Spinal cord (tissue), 10 donors: ENCODE measurements around the gene SMARCB1. TPM values are rescaled to one million over a fixed set of nuclear protein-coding genes. Genes with fewer than 3 reads are reported as not detected.
"Not testable (repeated sequence)": the region's sequence is repeated elsewhere in the genome, so short reads cannot be mapped to it uniquely, and the experiment has no call there.

Experiments
- DNase-seq, 6 donors: peaks; one replicate each; pipeline versions ENCODE4 v3.0.0 to v3.0.0-alpha.2; 2013 to 2015; ENCODE audit warnings: low spot score in 6 of 6, low read depth in 4 of 6
- H3K27ac ChIP-seq: one replicate; pipeline ENCODE4 v1.5.1; 2013; ENCODE audit warnings: low read depth, low read length, control low read depth
- H3K27me3 ChIP-seq: one replicate; pipeline ENCODE4 v1.6.1; 2013; ENCODE audit warnings: low read length; ENCODE audit not compliant: control insufficient read depth, insufficient read depth
- H3K36me3 ChIP-seq: one replicate; pipeline ENCODE4 v1.6.1; 2013; ENCODE audit warnings: low read length; ENCODE audit not compliant: control insufficient read depth, insufficient read depth
- H3K4me1 ChIP-seq: one replicate; pipeline ENCODE4 v1.6.1; 2013; ENCODE audit warnings: low read length; ENCODE audit not compliant: control insufficient read depth, insufficient read depth
- H3K4me3 ChIP-seq: one replicate; pipeline ENCODE4 v1.5.1; 2013; ENCODE audit warnings: low read depth, low read length, control low read depth
- H3K9me3 ChIP-seq: one replicate; pipeline ENCODE4 v1.6.1; 2013; ENCODE audit warnings: low read length; ENCODE audit not compliant: control insufficient read depth, insufficient read depth
- WGBS: methylation state at CpG from one replicate; pipeline ENCODE4 v1.1.5; 2013; ENCODE audit warnings: missing lambda C conversion rate; ENCODE audit not compliant: insufficient coverage; 5-methylcytosine and 5-hydroxymethylcytosine counted together
- polyA plus RNA-seq, 2 donors: library from polyadenylated mRNA; unstranded; fragments of 120-200 nt; gene quantifications; one replicate each; pipeline ENCODE4 v1.2.1, GENCODE V29; 2013; ENCODE audit not compliant: insufficient read length in 2 of 2
- total RNA-seq, 2 donors: library from RNA; depleted of rRNA in 1 of 2; stranded (reverse); fragments of 120-200 nt in 1 of 2; fragments of >200 nt in 1 of 2; gene quantifications; one replicate each; pipeline versions ENCODE4 v1.2.3 to v1.2.4, GENCODE V29; 2013 to 2014
- donor health status: healthy.

Gene SMARCB1
- total and polyA plus RNA-seq, 4 donors, result 29.5 to 186 (median 132) TPM

DNA sequence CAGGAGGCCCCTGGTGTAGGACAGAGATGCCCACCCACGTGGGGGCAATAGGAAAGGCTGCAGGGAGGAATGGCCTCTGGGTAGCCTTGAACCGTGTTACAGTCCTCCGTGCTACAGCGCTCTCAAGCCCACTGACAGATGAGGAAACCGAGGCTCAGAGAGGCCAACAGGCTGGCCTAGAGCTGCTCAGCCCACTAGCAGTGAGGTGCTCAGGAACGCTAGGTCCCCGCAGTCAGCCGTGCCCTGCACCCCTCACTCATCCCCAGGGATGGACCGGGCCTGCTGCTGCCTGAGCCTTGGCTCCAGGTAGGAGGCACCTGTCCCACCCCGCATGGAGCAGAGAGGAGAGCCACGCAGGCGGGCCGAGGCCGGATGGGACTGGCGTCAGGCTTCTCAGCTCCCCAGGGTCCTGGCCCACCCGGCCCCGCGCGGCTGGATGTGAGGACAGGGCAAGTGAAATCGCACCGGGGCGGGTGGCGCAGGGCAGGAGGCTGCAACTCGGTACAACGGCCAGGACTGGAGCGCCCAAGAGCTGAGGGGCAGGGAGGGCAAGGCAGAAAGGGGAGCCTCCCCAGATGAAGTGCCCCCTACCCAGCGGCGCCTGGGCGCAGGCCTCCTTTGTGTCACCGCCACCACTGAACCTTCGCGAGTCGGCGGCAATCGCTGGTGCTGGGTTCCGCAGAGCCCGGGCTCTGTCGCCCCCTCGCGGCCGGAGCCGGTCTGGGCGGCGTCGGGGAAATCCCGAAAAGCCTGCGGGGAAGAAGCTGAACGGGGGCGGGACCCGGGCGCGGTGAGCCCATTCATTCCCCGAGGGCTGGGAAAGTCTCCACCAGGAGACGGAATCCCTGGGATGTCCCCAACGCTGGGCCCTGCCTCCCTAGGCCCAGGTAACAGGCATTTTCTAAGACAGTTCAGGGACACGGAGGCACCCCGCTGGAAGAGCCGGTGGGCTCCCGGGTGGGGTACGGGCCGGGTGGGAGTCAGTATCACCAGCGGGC is 62.5 kb downstream of the SMARCB1 start:
- DNase-seq, result peak in 5 of 6 donors; percentile 43 to 90 (median 60)
- WGBS, result 24% methylated on average over 51 of the region's 62 CpGs
- no peak overlapping the region for H3K27ac ChIP-seq

DNA sequence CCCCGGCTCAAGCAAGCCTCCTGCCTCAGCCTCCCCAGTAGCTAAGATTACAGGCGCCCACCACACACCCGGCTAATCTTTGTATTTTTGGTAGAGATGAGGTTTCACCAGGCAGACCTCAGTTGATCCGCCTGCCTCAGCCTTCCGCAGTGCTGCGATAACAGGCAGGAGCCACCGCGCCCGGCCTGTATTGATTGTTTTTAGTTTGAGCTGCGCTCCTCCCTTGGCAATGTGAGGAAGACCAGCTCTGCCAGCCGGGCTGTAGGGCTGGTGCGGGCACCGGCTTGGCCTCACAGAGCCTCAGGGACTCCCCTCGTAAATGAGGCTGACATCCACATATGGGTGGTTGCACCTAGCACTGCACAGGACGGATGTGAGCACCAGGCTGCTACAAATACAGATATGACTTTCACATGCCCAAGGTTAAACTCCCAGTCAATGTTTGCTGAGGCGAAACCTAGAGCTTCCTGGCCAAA is 63.4 kb downstream of the SMARCB1 start:
- 87% methylated on average over 11 of the region's 16 CpGs for WGBS
- H3K27me3 ChIP-seq, result no peaks in the 10 kb centered on the region
- H3K4me1 ChIP-seq, result peaks cover 38% of the 10 kb centered on the region
- no peaks in the 10 kb centered on the region for H3K9me3 ChIP-seq
- DNase-seq, result no peak
- H3K4me3 ChIP-seq, result no peak overlapping the region
- no peak overlapping the region for H3K27ac ChIP-seq
- no peaks in the 10 kb centered on the region for H3K36me3 ChIP-seq

More for the DNA sequence above, 62.5 kb downstream of the SMARCB1 start:
- no peaks in the 10 kb centered on the region for H3K27me3 ChIP-seq
- no peaks in the 10 kb centered on the region for H3K36me3 ChIP-seq
- H3K9me3 ChIP-seq, result no peaks in the 10 kb centered on the region
- peaks cover 45% of the 10 kb centered on the region for H3K4me1 ChIP-seq
- H3K4me3 ChIP-seq, result peak overlapping the region; percentile 18

DNA sequence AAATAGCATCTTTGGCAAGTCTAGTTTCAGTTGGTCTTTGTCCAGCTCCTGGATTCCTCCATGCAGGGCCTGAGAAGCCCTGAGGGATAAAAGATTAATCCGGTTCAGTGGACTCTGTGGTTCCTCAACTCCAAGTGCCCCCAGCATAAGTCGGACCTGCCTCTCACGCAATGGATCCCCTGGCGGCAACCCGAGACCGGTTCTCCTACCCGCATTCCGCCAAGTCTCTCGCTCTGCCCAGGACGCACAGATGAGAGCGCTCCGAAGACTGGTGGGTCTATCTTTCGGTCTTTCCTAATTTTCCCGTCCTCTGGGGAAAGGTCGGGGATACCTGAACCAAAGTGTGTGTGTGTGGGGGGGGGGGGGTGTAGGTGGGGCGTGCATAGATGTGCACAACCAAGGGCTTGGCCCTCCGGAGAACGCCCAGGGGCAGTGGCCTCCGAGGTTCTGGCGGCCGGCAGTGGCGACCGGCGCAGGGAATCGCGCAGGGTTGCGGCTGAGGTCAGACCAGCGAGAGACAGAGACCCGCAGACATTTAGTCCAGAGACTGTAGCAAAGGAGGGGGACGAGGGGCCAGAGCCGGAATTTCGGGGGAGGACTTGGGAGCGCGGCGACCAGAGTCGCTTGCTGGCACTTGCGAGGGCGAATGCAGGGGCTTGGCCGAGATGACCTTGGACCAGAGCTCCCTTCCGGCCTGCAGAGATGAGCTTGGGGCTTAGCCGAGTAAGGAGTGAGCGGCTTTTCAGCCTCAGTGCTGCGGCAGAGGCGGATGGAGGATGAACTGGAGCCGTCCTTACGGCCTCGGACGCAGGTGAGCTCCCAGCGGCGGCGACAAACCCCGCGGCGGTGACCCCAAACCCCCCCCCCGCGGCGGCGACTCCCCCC is 70.2 kb downstream of the SMARCB1 start:
- WGBS, result under 1% methylated on average over 50 of the region's 58 CpGs

DNA sequence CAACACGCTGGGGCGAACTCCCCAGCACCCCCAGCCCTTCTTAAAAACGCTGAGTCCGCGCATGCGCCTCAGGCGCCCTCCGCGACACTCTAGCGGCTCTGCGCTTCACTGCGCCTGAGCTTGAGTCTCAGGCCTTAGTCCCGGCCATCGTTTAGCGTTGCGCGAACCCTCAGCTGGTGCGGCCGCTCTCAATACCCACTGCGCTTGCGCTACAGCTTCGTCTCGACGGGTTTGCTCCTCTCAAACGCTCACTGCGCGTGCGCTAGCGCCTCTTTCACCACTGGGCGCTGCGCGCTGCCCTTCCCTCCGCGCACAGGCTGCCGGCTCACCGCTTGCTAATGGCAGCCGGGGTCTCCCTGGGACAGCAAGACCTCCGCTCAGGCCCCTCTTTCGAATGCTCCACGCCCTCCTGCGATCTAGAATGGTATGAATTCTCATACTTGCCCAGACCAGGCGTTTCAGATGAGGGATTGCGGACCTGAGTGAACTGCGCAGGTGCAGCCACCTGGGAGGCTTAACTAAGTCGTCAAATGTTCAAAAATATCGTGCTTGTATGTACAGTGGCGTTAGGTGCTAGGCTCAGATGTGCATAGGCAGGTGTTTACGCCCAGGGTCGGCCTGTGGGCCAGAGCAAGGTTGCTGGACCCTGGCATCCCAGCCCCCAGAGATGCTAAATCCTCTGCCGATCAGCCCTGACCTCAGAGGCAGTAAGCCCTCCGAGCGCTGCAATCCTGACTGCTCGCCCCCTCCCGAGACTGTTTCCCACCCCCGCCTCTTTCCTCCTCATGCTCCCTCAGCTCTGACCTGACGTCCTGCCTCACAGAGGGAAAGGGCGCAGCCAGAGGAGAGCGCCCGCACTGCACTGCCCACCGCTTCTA is 71.1 kb downstream of the SMARCB1 start, which contains the start of gene SLC2A11:
SLC2A11 (plus strand) TSS at position 270 of the 878 bp plus-strand sequence; CDS start at position 395, 125 bp downstream.
- H3K4me1 ChIP-seq, result peaks cover 22% of the 10 kb centered on the region
- no peaks in the 10 kb centered on the region for H3K27me3 ChIP-seq
- H3K27ac ChIP-seq, result peak within 1 kb of the TSS; percentile 95
- peaks cover 3% of the 10 kb centered on the region for H3K36me3 ChIP-seq
- peak; percentile 94 to 100 (median 97) for DNase-seq
- no peaks in the 10 kb centered on the region for H3K9me3 ChIP-seq
- under 1% methylated on average over 58 of the region's 60 CpGs for WGBS
- peak within 1 kb of the TSS; percentile 89 for H3K4me3 ChIP-seq

More for the DNA sequence above, 70.2 kb downstream of the SMARCB1 start:
- H3K4me1 ChIP-seq, result peaks cover 22% of the 10 kb centered on the region
- no peaks in the 10 kb centered on the region for H3K27me3 ChIP-seq
- no peaks in the 10 kb centered on the region for H3K9me3 ChIP-seq
- peak in 4 of 6 donors; percentile 29 to 75 (median 50) for DNase-seq
- H3K27ac ChIP-seq, result peak overlapping the region; percentile 95
- H3K4me3 ChIP-seq, result peak overlapping the region; percentile 89
- peaks cover 2% of the 10 kb centered on the region for H3K36me3 ChIP-seq

DNA sequence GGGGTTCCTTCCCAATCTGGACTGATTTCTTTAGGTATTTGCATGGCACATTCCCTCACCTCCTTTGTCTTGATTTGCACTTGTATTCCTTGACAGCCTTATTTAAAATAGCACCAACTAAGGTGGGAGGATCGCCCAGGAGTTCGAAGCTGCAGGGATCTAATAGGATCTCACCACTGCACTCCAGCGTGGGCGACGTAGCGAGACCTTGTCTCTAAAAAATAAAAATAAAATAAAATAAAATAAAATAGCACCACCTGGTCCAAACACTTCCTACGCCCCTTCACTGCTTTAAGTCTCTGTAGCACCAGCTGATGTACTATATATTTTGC is 71.7 kb downstream of the SMARCB1 start:
- Histone ChIP-seq H3K4me3 (peak overlapping the region; percentile 89), H3K36me3 (peaks cover 8% of the 10 kb centered on the region), H3K27me3 (no peaks in the 10 kb centered on the region), H3K4me1 (peaks cover 22% of the 10 kb centered on the region), H3K9me3 (no peaks in the 10 kb centered on the region), H3K27ac (peak overlapping the region; percentile 95)
- no CpG with 5 or more reads among the region's 7 CpGs for WGBS
- no peak for DNase-seq

DNA sequence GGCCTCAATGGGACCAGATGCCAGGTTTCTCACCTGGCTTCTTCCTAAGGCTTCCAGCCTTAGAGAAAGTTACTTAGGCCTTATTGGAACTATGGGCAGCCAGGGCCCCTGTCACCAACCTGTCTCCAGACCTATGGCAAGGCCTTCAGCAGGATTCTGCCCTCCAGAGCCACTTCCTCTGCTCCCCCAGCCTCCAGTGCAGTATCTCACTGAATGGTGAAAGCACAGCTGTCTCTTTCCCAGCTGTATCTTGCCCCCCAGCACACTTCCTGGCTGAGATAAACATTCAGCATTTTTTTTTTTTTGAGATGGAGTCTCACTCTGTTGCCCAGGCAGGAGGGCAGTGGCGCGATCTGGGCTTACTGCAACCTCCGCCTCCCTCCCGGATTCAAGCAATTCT is 72.4 kb downstream of the SMARCB1 start:
- Histone ChIP-seq H3K4me3 (no peak overlapping the region), H3K4me1 (peaks cover 22% of the 10 kb centered on the region), H3K9me3 (no peaks in the 10 kb centered on the region), H3K27ac (no peak overlapping the region), H3K36me3 (peaks cover 12% of the 10 kb centered on the region), H3K27me3 (no peaks in the 10 kb centered on the region)
- DNase-seq, result no peak
- 83% methylated on average over 3 of the region's 4 CpGs for WGBS

DNA sequence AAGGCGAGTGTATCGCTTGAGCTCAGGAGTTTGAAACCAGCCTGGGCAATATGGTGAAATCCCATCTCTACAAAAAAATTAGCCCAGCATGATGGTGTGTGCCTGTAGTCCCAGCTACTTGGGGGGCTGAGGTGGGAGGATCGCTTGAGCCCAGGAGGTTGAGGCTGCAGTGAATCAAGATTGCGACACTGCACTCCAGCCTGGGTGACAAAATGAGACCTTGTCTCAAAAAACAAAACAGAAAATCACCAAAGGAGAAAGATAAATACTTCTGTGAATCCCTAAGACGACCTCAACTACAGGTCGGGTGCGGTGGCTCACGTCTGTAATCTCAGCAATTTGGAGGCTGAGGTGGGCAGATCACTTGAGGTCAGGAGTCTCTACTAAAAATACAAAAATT is 73.4 kb downstream of the SMARCB1 start:
- not testable (repeated sequence) for H3K9me3 ChIP-seq, H3K4me3 ChIP-seq, DNase-seq, H3K27me3 ChIP-seq, H3K27ac ChIP-seq
- Histone ChIP-seq H3K36me3 (peaks cover 15% of the 10 kb centered on the region), H3K4me1 (peaks cover 22% of the 10 kb centered on the region)
- no CpG with 5 or more reads among the region's 8 CpGs for WGBS

DNA sequence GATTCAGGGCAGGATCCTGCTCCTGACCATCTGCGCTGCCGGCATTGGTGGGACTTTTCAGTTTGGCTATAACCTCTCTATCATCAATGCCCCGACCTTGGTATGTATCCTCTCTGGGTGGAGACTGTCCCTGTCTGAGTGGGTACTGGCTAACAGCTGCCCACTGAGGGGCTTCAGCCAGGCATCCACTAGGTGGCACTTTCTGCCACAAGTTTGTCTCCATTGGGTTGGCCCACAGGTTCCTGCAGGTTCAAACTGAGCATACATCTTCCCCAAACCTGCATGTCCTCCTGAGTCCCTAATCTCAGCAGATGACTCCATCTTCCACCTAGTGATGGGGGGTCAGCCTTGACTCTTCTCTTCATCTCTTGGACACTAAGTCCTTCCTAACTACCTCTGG is 75.3 kb downstream of the SMARCB1 start:
- Histone ChIP-seq H3K27me3 (no peaks in the 10 kb centered on the region), H3K27ac (no peak overlapping the region), H3K4me3 (no peak overlapping the region), H3K36me3 (peaks cover 24% of the 10 kb centered on the region), H3K9me3 (no peaks in the 10 kb centered on the region), H3K4me1 (peaks cover 16% of the 10 kb centered on the region)
- DNase-seq, result peak in 1 of 6 donors; percentile 51
- WGBS, result 71% methylated on average over 1 of the region's 3 CpGs
